Measurements from ENCODE around the gene SH3BP1. TPM values are rescaled to one million over a fixed set of nuclear protein-coding genes. Genes with fewer than 3 reads are reported as not detected.

SH3BP1 gene
- total RNA-seq, 1 experiment from 2014 or later = 60.5 TPM

- Histone ChIP-seq H3K36me3 (ENCODE audit: low read depth) (no peaks in the 10 kb centered on the region), H3K9me3 (ENCODE audit: insufficient read depth, low read depth) (no peaks in the 10 kb centered on the region), H3K4me1 (replicated peaks; ENCODE audit: insufficient read depth) (peaks cover 56% of the 10 kb centered on the region), H4K20me1 (ENCODE audit: insufficient read depth) (no peaks in the 10 kb centered on the region), H3F3A (ENCODE audit: insufficient read depth, low read depth) (peaks cover 47% of the 10 kb centered on the region), H2AFZ (peak overlapping the region; percentile 49; the same call in 1 of the 2 replicates), H3K4me3 (peak overlapping the region; percentile 56), H3K4me2 (peak overlapping the region; percentile 88), H3K9me2 (ENCODE audit: insufficient read depth) (no peaks in the 10 kb centered on the region), H3K79me2 (ENCODE audit: low read depth) (no peaks in the 10 kb centered on the region), H3K27ac (peak overlapping the region; percentile 69), H3K27me3 (ENCODE audit: insufficient read depth, low read depth) (no peaks in the 10 kb centered on the region)
- intact Hi-C loops (cut with micrococcal nuclease; ENCODE audit: unreplicated experiment) = loop anchor here (1.0 to 10.0 kb wide), 2 partner anchors 76 to 132 kb away; no protein-coding TSS in a partner anchor
- TSS peak; percentile 91 for BruUV-seq (replicated peaks)
- ChIA-PET CTCF (interaction anchor here (0.6 kb wide), 3 partner anchors 132 to 476 kb away, joined by 3 to 7 read pairs (median 6); no protein-coding TSS in a partner anchor), POLR2A (ENCODE audit: unreplicated experiment) (interaction anchor here (0.6 to 1.0 kb wide), 3 partner anchors 9 to 393 kb away, joined by 6 to 24 read pairs (median 8); partner anchors contain the start of gene NOL12)
- TF ChIP-seq, protein P1, sequence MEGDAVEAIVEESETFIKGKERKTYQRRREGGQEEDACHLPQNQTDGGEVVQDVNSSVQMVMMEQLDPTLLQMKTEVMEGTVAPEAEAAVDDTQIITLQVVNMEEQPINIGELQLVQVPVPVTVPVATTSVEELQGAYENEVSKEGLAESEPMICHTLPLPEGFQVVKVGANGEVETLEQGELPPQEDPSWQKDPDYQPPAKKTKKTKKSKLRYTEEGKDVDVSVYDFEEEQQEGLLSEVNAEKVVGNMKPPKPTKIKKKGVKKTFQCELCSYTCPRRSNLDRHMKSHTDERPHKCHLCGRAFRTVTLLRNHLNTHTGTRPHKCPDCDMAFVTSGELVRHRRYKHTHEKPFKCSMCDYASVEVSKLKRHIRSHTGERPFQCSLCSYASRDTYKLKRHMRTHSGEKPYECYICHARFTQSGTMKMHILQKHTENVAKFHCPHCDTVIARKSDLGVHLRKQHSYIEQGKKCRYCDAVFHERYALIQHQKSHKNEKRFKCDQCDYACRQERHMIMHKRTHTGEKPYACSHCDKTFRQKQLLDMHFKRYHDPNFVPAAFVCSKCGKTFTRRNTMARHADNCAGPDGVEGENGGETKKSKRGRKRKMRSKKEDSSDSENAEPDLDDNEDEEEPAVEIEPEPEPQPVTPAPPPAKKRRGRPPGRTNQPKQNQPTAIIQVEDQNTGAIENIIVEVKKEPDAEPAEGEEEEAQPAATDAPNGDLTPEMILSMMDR (conservative IDR thresholded peaks at IDR 0.05) = no peak
- no peak for TF ChIP-seq EZH2 (IDR thresholded peaks at IDR 0.05; ENCODE audit: low read depth)
- peak; percentile 88 to 93 for DNase-seq
Measured at GRCh38 chr22:37676736-37677492, 37.4 kb downstream of the SH3BP1 start.

DNA sequence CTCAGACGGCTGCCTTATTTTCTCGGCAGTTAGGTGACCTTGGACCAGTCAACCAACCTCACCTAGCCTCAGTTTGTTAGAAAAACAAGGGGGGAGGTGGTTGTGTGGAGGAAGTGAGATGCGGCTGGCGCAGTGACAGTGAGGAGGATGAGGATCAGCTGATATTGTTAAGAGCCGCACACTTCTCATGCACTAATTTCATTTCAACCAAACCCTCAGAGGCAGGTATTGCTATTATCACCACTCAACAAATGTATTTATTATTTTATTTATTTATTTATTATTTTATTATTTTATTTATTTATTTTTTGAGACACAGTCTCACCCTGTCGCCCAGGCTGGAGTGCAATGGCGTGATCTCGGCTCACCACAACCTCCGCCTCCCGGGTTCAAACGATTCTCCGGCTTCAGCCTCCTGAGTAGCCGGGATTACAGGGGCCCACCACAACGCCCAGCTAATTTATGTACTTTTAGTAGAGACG lies 38.1 kb downstream of the SH3BP1 start:
- Histone ChIP-seq H3K79me2 (ENCODE audit: low read depth) (no peaks in the 10 kb centered on the region), H3K4me2 (peak overlapping the region; percentile 88), H3K4me1 (replicated peaks; ENCODE audit: insufficient read depth) (peaks cover 56% of the 10 kb centered on the region), H3K4me3 (peak overlapping the region; percentile 56), H3K36me3 (ENCODE audit: low read depth) (no peaks in the 10 kb centered on the region), H3F3A (ENCODE audit: insufficient read depth, low read depth) (peaks cover 47% of the 10 kb centered on the region), H3K27ac (no peak overlapping the region), H3K27me3 (ENCODE audit: insufficient read depth, low read depth) (no peaks in the 10 kb centered on the region), H4K20me1 (ENCODE audit: insufficient read depth) (no peaks in the 10 kb centered on the region), H2AFZ (no peak overlapping the region), H3K9me3 (ENCODE audit: insufficient read depth, low read depth) (no peaks in the 10 kb centered on the region), H3K9me2 (ENCODE audit: insufficient read depth) (no peaks in the 10 kb centered on the region)
- BruUV-seq (replicated peaks) = no TSS peak
- ChIA-PET POLR2A (ENCODE audit: unreplicated experiment) (interaction anchor here (0.6 kb wide), 2 partner anchors 107 to 393 kb away, joined by 6 to 8 read pairs; no protein-coding TSS in a partner anchor), CTCF (interaction anchor here (0.6 kb wide), 2 partner anchors 132 to 210 kb away, joined by 6 to 7 read pairs; no protein-coding TSS in a partner anchor)
- DNase-seq = no peak
- intact Hi-C loops (cut with micrococcal nuclease; ENCODE audit: unreplicated experiment) = loop anchor here (1.0 to 10.0 kb wide), 2 partner anchors 76 to 133 kb away; no protein-coding TSS in a partner anchor
- TF ChIP-seq, protein P1 (conservative IDR thresholded peaks at IDR 0.05) = no peak
- no peak for TF ChIP-seq EZH2 (IDR thresholded peaks at IDR 0.05; ENCODE audit: low read depth)

DNA sequence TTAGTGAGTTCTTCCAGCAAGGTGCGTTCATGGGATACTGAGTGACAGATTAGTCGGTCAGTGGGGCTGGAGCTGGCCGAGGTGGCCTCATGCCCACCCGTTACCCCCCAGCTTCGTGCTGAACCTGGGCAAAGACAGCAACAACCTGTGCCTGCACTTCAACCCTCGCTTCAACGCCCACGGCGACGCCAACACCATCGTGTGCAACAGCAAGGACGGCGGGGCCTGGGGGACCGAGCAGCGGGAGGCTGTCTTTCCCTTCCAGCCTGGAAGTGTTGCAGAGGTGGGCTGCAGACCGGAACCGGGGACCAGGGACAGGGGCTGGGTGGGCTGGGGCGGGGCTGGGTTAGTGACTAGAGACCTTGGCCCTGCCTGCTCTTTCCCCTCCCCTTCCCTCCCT lies 38.9 kb downstream of the SH3BP1 start:
- Histone ChIP-seq H3K27me3 (ENCODE audit: insufficient read depth, low read depth) (no peaks in the 10 kb centered on the region), H3K4me2 (no peak overlapping the region), H3F3A (ENCODE audit: insufficient read depth, low read depth) (peaks cover 47% of the 10 kb centered on the region), H3K9me3 (ENCODE audit: insufficient read depth, low read depth) (no peaks in the 10 kb centered on the region), H3K79me2 (ENCODE audit: low read depth) (no peaks in the 10 kb centered on the region), H3K4me3 (no peak overlapping the region), H3K36me3 (ENCODE audit: low read depth) (no peaks in the 10 kb centered on the region), H2AFZ (no peak overlapping the region), H3K27ac (no peak overlapping the region), H4K20me1 (ENCODE audit: insufficient read depth) (no peaks in the 10 kb centered on the region), H3K4me1 (replicated peaks; ENCODE audit: insufficient read depth) (peaks cover 56% of the 10 kb centered on the region), H3K9me2 (ENCODE audit: insufficient read depth) (no peaks in the 10 kb centered on the region)
- POLR2A ChIA-PET (ENCODE audit: unreplicated experiment) = no interaction called here
- no peak for DNase-seq
- BruUV-seq (replicated peaks) = no TSS peak
- TF ChIP-seq, protein P1 (conservative IDR thresholded peaks at IDR 0.05) = no peak
- TF ChIP-seq EZH2 (IDR thresholded peaks at IDR 0.05; ENCODE audit: low read depth) = no peak
- CTCF ChIA-PET = no interaction called here
- intact Hi-C loops (cut with micrococcal nuclease; ENCODE audit: unreplicated experiment) = loop anchor here (10.0 kb wide), 1 partner anchor 134 kb away; no protein-coding TSS in a partner anchor

All from PC-9 (cell line).